Measurements from ENCODE around the gene TSPY3. TPM values are rescaled to one million over a fixed set of nuclear protein-coding genes. Genes with fewer than 3 reads are reported as not detected.
"Not testable (repeated sequence)": the region's sequence is repeated elsewhere in the genome, so short reads cannot be mapped to it uniquely, and the experiment has no call there.

The TSPY3 gene, protein sequence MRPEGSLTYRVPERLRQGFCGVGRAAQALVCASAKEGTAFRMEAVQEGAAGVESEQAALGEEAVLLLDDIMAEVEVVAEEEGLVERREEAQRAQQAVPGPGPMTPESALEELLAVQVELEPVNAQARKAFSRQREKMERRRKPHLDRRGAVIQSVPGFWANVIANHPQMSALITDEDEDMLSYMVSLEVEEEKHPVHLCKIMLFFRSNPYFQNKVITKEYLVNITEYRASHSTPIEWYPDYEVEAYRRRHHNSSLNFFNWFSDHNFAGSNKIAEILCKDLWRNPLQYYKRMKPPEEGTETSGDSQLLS
- total RNA-seq = not detected

- H3K9me3 ChIP-seq; DNase-seq (ENCODE audit: low spot score in 2 of 2); H3K27ac ChIP-seq; H3K36me3 ChIP-seq; H3K4me1 ChIP-seq; H3K27me3 ChIP-seq; H3K4me3 ChIP-seq: not testable (repeated sequence)
- WGBS = no CpG with 5 or more reads among the region's 26 CpGs
Observed at GRCh38 chrY:9398121-9398520, at the start of gene TSPY3. TSS of gene TSPY3 (plus strand) at chrY:9398421. CDS start at chrY:9398467, 46 bp downstream.

DNA sequence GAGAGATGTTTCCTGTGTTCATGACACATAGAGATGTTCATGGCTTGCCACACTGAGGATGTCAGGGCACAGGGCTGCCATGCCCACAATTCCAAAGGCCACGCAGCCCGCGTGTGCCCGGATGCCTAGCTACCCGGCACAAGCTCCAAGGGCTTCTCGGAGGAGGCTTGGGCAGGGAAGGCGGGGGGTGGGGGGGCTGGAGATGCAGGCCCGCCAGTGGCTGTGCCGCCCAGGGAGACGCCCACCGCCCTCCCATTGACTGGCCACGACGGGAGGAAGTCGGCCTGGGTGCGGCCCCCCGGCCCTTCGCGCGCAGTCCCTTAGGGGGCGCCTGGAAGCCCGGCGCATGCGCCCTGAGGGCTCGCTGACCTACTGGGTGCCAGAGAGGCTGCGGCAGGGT, 40.7 kb upstream of the TSPY3 start, which contains the start of gene TSPY8:
TSPY8 (plus strand) TSS at position 301 of the 400 bp plus-strand sequence; CDS start at position 347, 46 bp downstream.
- not testable (repeated sequence) for H3K4me1 ChIP-seq; DNase-seq (ENCODE audit: low spot score in 2 of 2); H3K27me3 ChIP-seq; H3K4me3 ChIP-seq; H3K9me3 ChIP-seq; H3K27ac ChIP-seq; H3K36me3 ChIP-seq
- WGBS = no CpG with 5 or more reads among the region's 25 CpGs

GRCh38 chrY:9396527-9396926, 1.7 kb upstream of the TSPY3 start:
- H3K9me3 ChIP-seq, H3K36me3 ChIP-seq, H3K27me3 ChIP-seq, H3K4me3 ChIP-seq, H3K27ac ChIP-seq, H3K4me1 ChIP-seq: not testable (repeated sequence)
- peak in 1 of 2 donors; percentile 47 for DNase-seq (ENCODE audit: low spot score in 2 of 2)
- WGBS = no CpG with 5 or more reads among the region's 26 CpGs

Other genes with a start within 250 kb of the TSPY3 start
- not detected for gene TSPY4, start 61.0 kb upstream of the TSPY3 start, total RNA-seq
- gene TSPY8, start 40.6 kb upstream of the TSPY3 start, total RNA-seq = not detected
- gene TSPY1, start 68.5 kb downstream of the TSPY3 start, total RNA-seq = not detected
- gene TSPY9, start 88.8 kb downstream of the TSPY3 start, total RNA-seq = not detected
- gene TSPY10, start 129.5 kb downstream of the TSPY3 start, total RNA-seq = not detected

Data from suprapubic skin (tissue), 4 donors.